Neural cell (in vitro differentiated cells): ENCODE measurements around the gene SLC18B1. TPM values are rescaled to one million over a fixed set of nuclear protein-coding genes. Genes with fewer than 3 reads are reported as not detected.

Experiments used
- H2AFZ ChIP-seq: fragments of 200-600, 300-800 bp; sonication (generic), shearing (Covaris generic); 2 replicates; pipeline ENCODE4 v1.6.0; 2014; ENCODE audit warnings: low read depth, mild to moderate bottlenecking, antibody characterized with exemption, low read length, moderate library complexity
- H3F3A ChIP-seq: fragments of 200-600 bp; shearing (Covaris generic); 2 replicates; pipeline ENCODE4 v1.6.1; 2016; ENCODE audit warnings: mild to moderate bottlenecking, moderate library complexity, mixed read lengths, antibody characterized with exemption, low read length; ENCODE audit not compliant: insufficient read depth, poor library complexity, severe bottlenecking
- H3K27ac ChIP-seq: fragments of 200-600, 300-800 bp; sonication (generic), shearing (Covaris generic); 2 replicates; pipeline ENCODE4 v1.5.1; 2014; ENCODE audit warnings: mild to moderate bottlenecking, low read length, moderate library complexity
- H3K27me3 ChIP-seq: fragments of 300-800, 200-600 bp; sonication (generic), shearing (Covaris generic); 2 replicates; pipeline ENCODE4 v1.6.0; 2014; ENCODE audit warnings: mild to moderate bottlenecking, low read depth, low read length, moderate library complexity; ENCODE audit not compliant: insufficient read depth
- H3K36me3 ChIP-seq: fragments of 300-800, 200-600 bp; sonication (generic), shearing (Covaris generic); 2 replicates; pipeline ENCODE4 v1.5.1; 2014; ENCODE audit warnings: mild to moderate bottlenecking, antibody characterized with exemption, low read length, moderate library complexity; ENCODE audit not compliant: insufficient read depth
- H3K4me2 ChIP-seq: fragments of 300-800, 200-600 bp; sonication (generic), shearing (Covaris generic); 2 replicates; pipeline ENCODE4 v1.6.0; 2014; ENCODE audit warnings: mild to moderate bottlenecking, low read length
- H3K4me3 ChIP-seq: fragments of 300-800, 200-600 bp; sonication (generic), shearing (Covaris generic); 2 replicates; pipeline ENCODE4 v1.5.1; 2014; ENCODE audit warnings: mild to moderate bottlenecking, low read length, moderate library complexity
- H3K79me2 ChIP-seq: fragments of 200-600 bp; shearing (Covaris generic); replicated peaks from 2 replicates; pipeline ENCODE4 v1.6.0; 2014; ENCODE audit warnings: mild to moderate bottlenecking, low read length, moderate library complexity; ENCODE audit not compliant: insufficient read depth
- H3K9ac ChIP-seq: fragments of 300-800, 200-600 bp; sonication (generic), shearing (Covaris generic); 2 replicates; pipeline ENCODE4 v1.6.1; 2016; ENCODE audit warnings: mild to moderate bottlenecking, low read length, mixed read lengths
- H3K9me2 ChIP-seq: fragments of 200-600 bp; shearing (Covaris generic); 2 replicates; pipeline ENCODE4 v1.6.1; 2016; ENCODE audit warnings: mild to moderate bottlenecking, low read length, mixed read lengths; ENCODE audit not compliant: insufficient read depth
- H3K9me3 ChIP-seq: fragments of 200-600, 300-800 bp; sonication (generic), shearing (Covaris generic); 2 replicates; pipeline ENCODE4 v1.6.1; 2016; ENCODE audit warnings: mild to moderate bottlenecking, mixed run types, low read length, moderate library complexity, mixed read lengths
- H4K20me1 ChIP-seq: fragments of 200-600 bp; shearing (Covaris generic); 2 replicates; pipeline ENCODE4 v1.6.1; 2016; ENCODE audit warnings: mild to moderate bottlenecking, mixed run types; ENCODE audit not compliant: insufficient read depth
- CTCF ChIP-seq: fragments of 450-650 bp; IDR thresholded peaks from 2 replicates; pipeline ENCODE4 v1.5.1; 2014; ENCODE audit warnings: antibody characterized with exemption, mild to moderate bottlenecking, moderate library complexity; ENCODE audit not compliant: poor library complexity, severe bottlenecking
- EP300 ChIP-seq: fragments of 450-650 bp; conservative IDR thresholded peaks from 2 replicates; pipeline ENCODE4 v1.6.1; 2014; ENCODE audit warnings: antibody characterized with exemption, mild to moderate bottlenecking, moderate library complexity; ENCODE audit not compliant: poor library complexity, severe bottlenecking
- EZH2 ChIP-seq: fragments of 200-600, 300-800 bp; shearing (Covaris generic), sonication (generic); IDR thresholded peaks from 2 replicates; pipeline ENCODE4 v1.6.1; 2014; ENCODE audit warnings: antibody characterized with exemption, low read length, borderline replicate concordance, mild to moderate bottlenecking; ENCODE audit not compliant: insufficient read depth, poor library complexity, severe bottlenecking
- MXI1 ChIP-seq: fragments of 450-650 bp; conservative IDR thresholded peaks from 2 replicates; pipeline ENCODE4 v1.6.1; 2014; ENCODE audit warnings: antibody characterized with exemption, mild to moderate bottlenecking; ENCODE audit not compliant: poor library complexity, severe bottlenecking
- POLR2AphosphoS5 ChIP-seq: IDR thresholded peaks from 2 replicates; pipeline ENCODE4 v1.6.1; 2012
- RAD21 ChIP-seq: fragments of 450-650 bp; conservative IDR thresholded peaks from 2 replicates; pipeline ENCODE4 v1.6.1; 2014; ENCODE audit warnings: antibody characterized with exemption, mild to moderate bottlenecking, moderate library complexity
- REST ChIP-seq: IDR thresholded peaks from 2 replicates; pipeline ENCODE4 v1.6.1; 2012; ENCODE audit warnings: borderline replicate concordance
- SMC3 ChIP-seq: fragments of 450-650 bp; conservative IDR thresholded peaks from 2 replicates; pipeline ENCODE4 v1.6.1; 2014; ENCODE audit warnings: antibody characterized with exemption, mild to moderate bottlenecking, moderate library complexity; ENCODE audit not compliant: poor library complexity
- TAF1 ChIP-seq: IDR thresholded peaks from 2 replicates; pipeline ENCODE4 v1.6.1; 2012; ENCODE audit warnings: low read depth
- polyA plus RNA-seq: library from polyadenylated mRNA; depleted of rRNA; stranded (reverse); fragments of >200 nt; gene quantifications from 2 replicates; pipeline ENCODE4 v1.2.3, GENCODE V29; 2014

Gene SLC18B1
- polyA plus RNA-seq, 1 donor from 2014 or later: 9.0 TPM

- no peaks in the 10 kb centered on the region for H3K27me3 ChIP-seq
- no peaks in the 10 kb centered on the region for H3F3A ChIP-seq
- H3K27ac ChIP-seq: no peak overlapping the region
- no peaks in the 10 kb centered on the region for H3K79me2 ChIP-seq
- H3K9me3 ChIP-seq: no peaks in the 10 kb centered on the region
- H3K9me2 ChIP-seq: no peaks in the 10 kb centered on the region
- H3K9ac ChIP-seq: no peak overlapping the region
- TF ChIP-seq CTCF (no peak), SMC3 (no peak), EP300 (no peak), RAD21 (no peak), POLR2AphosphoS5 (no peak), REST (no peak), EZH2 (no peak), TAF1 (no peak), MXI1 (no peak)
- H3K36me3 ChIP-seq: no peaks in the 10 kb centered on the region
- no peak overlapping the region for H3K4me3 ChIP-seq
- H3K4me2 ChIP-seq: no peak overlapping the region
- no peaks in the 10 kb centered on the region for H4K20me1 ChIP-seq
- H2AFZ ChIP-seq: no peak overlapping the region
Measured at GRCh38 chr6:132728616-132729015, 69.8 kb downstream of the SLC18B1 start.

- Histone ChIP-seq H3K4me2 (no peak overlapping the region), H3K27me3 (no peaks in the 10 kb centered on the region), H4K20me1 (no peaks in the 10 kb centered on the region), H3K36me3 (no peaks in the 10 kb centered on the region), H3F3A (no peaks in the 10 kb centered on the region), H3K27ac (no peak overlapping the region), H3K79me2 (no peaks in the 10 kb centered on the region), H2AFZ (no peak overlapping the region), H3K9me3 (no peaks in the 10 kb centered on the region), H3K9me2 (no peaks in the 10 kb centered on the region), H3K4me3 (no peak overlapping the region), H3K9ac (no peak overlapping the region)
- no peak for TF ChIP-seq MXI1
- TF ChIP-seq TAF1: no peak
- TF ChIP-seq EZH2: no peak
Measured at GRCh38 chr6:132726608-132726975, 71.8 kb downstream of the SLC18B1 start.
